HG03521 (cell line): ENCODE data around the gene BICDL1.

Source experiments
- ATAC-seq: cut with Tn5 transposase; IDR thresholded peaks from one replicate; pipeline ENCODE4 v1.9.1; 2021; ENCODE audit warnings: mild to moderate bottlenecking, moderate library complexity; ENCODE audit not compliant: unreplicated experiment

Gene BICDL1

GRCh38 chr12:120099738-120100137, 110.7 kb downstream of the BICDL1 start:
- no peak for ATAC-seq

GRCh38 chr12:120100630-120101029, 111.6 kb downstream of the BICDL1 start:
- no peak for ATAC-seq

GRCh38 chr12:120101182-120101581, 112.1 kb downstream of the BICDL1 start:
- no peak for ATAC-seq

GRCh38 chr12:120101617-120102016, 112.6 kb downstream of the BICDL1 start:
- no peak for ATAC-seq

- no peak for ATAC-seq
Measured at GRCh38 chr12:120102189-120103043, 113.4 kb downstream of the BICDL1 start.

- no peak for ATAC-seq
Measured at GRCh38 chr12:120103044-120103338, 114.0 kb downstream of the BICDL1 start.

- ATAC-seq, result no peak
Measured at GRCh38 chr12:120103371-120103770, 114.3 kb downstream of the BICDL1 start.

GRCh38 chr12:120106151-120106550, 117.1 kb downstream of the BICDL1 start:
- ATAC-seq, result no peak

GRCh38 chr12:120109570-120110267, 120.7 kb downstream of the BICDL1 start:
- no peak for ATAC-seq

GRCh38 chr12:120110550-120111501, 121.8 kb downstream of the BICDL1 start:
- peak; percentile 61 for ATAC-seq

GRCh38 chr12:120115066-120115465, 126.0 kb downstream of the BICDL1 start:
- no peak for ATAC-seq

- ATAC-seq, result peak; percentile 8
Measured at GRCh38 chr12:120115692-120116440, 126.8 kb downstream of the BICDL1 start.

- ATAC-seq, result peak; percentile 8
Measured at GRCh38 chr12:120116441-120116791, 127.4 kb downstream of the BICDL1 start, which contains the start of gene RAB35. RAB35 (minus strand) TSS chr12:120116753; CDS start chr12:120116650, 103 bp downstream.

- peak; percentile 59 for ATAC-seq
Measured at GRCh38 chr12:120116792-120117651, 128.0 kb downstream of the BICDL1 start.

GRCh38 chr12:120117961-120118320, 128.9 kb downstream of the BICDL1 start:
- ATAC-seq, result no peak

- no peak for ATAC-seq
Measured at GRCh38 chr12:120118321-120119061, 129.5 kb downstream of the BICDL1 start.

- ATAC-seq, result no peak
Measured at GRCh38 chr12:120119271-120119973, 130.4 kb downstream of the BICDL1 start.

- ATAC-seq, result no peak
Measured at GRCh38 chr12:120121343-120121742, 132.3 kb downstream of the BICDL1 start.
